ENCODE measurements around the gene RRBP1.

DNA sequence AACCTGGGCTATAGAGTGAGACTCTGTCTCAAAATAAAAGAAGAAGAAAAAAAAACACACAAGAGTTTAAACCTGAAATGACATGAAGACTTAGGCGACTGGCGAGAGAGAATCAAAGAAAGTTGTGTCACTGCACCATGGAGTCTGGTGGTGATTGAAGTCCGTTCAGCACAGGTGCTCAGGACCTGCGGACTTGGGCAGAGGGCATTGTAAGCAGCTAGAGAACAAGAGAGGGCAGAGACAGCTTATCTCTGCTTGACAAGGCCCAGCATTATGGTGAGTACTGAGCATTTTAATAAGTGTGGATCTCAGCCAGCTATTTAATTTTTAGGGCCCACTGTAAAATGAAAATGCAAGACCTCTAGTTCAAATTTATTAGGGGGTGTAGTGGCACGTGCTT, 49.2 kb upstream of the RRBP1 start:
- TF ChIP-seq, protein P1, sequence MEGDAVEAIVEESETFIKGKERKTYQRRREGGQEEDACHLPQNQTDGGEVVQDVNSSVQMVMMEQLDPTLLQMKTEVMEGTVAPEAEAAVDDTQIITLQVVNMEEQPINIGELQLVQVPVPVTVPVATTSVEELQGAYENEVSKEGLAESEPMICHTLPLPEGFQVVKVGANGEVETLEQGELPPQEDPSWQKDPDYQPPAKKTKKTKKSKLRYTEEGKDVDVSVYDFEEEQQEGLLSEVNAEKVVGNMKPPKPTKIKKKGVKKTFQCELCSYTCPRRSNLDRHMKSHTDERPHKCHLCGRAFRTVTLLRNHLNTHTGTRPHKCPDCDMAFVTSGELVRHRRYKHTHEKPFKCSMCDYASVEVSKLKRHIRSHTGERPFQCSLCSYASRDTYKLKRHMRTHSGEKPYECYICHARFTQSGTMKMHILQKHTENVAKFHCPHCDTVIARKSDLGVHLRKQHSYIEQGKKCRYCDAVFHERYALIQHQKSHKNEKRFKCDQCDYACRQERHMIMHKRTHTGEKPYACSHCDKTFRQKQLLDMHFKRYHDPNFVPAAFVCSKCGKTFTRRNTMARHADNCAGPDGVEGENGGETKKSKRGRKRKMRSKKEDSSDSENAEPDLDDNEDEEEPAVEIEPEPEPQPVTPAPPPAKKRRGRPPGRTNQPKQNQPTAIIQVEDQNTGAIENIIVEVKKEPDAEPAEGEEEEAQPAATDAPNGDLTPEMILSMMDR (IDR thresholded peaks at IDR 0.05; ENCODE audit: low read depth, low read length, missing input control), result no peak
- TF ChIP-seq RXRA (IDR thresholded peaks at IDR 0.05) (no peak), SP1 (IDR thresholded peaks at IDR 0.05) (no peak), RAD21 (IDR thresholded peaks at IDR 0.05) (no peak), FOXA1 (IDR thresholded peaks at IDR 0.05) (no peak), TAF1 (conservative IDR thresholded peaks at IDR 0.05) (no peak), MAX (IDR thresholded peaks at IDR 0.05) (no peak), GABPA (IDR thresholded peaks at IDR 0.05 in 1 of 2, conservative IDR thresholded peaks at IDR 0.05 in 1 of 2) (no peak), JUND (IDR thresholded peaks at IDR 0.05) (no peak), ZBTB33 (IDR thresholded peaks at IDR 0.05) (no peak)
- TF ChIP-seq, protein P2, sequence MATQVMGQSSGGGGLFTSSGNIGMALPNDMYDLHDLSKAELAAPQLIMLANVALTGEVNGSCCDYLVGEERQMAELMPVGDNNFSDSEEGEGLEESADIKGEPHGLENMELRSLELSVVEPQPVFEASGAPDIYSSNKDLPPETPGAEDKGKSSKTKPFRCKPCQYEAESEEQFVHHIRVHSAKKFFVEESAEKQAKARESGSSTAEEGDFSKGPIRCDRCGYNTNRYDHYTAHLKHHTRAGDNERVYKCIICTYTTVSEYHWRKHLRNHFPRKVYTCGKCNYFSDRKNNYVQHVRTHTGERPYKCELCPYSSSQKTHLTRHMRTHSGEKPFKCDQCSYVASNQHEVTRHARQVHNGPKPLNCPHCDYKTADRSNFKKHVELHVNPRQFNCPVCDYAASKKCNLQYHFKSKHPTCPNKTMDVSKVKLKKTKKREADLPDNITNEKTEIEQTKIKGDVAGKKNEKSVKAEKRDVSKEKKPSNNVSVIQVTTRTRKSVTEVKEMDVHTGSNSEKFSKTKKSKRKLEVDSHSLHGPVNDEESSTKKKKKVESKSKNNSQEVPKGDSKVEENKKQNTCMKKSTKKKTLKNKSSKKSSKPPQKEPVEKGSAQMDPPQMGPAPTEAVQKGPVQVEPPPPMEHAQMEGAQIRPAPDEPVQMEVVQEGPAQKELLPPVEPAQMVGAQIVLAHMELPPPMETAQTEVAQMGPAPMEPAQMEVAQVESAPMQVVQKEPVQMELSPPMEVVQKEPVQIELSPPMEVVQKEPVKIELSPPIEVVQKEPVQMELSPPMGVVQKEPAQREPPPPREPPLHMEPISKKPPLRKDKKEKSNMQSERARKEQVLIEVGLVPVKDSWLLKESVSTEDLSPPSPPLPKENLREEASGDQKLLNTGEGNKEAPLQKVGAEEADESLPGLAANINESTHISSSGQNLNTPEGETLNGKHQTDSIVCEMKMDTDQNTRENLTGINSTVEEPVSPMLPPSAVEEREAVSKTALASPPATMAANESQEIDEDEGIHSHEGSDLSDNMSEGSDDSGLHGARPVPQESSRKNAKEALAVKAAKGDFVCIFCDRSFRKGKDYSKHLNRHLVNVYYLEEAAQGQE (IDR thresholded peaks at IDR 0.05), result no peak
- TF ChIP-seq, protein P3, sequence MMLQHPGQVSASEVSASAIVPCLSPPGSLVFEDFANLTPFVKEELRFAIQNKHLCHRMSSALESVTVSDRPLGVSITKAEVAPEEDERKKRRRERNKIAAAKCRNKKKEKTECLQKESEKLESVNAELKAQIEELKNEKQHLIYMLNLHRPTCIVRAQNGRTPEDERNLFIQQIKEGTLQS (IDR thresholded peaks at IDR 0.05), result no peak
